ENCODE data around the gene DOK4. TPM values are rescaled to one million over a fixed set of nuclear protein-coding genes. Genes with fewer than 3 reads are reported as not detected.

The DOK4 gene
- total RNA-seq, 1 experiment from 2014 or later: 13.1 TPM

DNA sequence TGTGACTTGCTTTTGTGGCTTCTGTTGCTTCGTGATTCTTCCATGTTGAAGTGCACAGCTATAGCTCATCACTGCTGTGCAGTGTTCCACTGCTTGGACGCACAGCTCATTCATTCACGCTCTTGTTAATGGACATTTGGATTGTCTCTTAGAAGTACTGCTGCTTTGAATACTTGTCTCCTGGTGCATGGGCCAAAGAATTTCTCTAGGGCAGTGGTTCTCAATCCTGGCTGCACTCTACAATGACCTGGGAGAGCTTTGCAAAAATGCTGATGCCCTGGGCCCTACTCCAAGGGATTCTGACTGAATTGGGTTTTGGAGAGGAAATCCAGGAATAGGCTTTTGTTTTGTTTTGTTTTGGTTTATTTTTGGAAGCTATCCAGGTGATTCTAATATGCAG is 61.7 kb downstream of the DOK4 start:
- Histone ChIP-seq H4K8ac (replicated peaks; ENCODE audit: insufficient read length, low read depth, low read length) (no peak overlapping the region), H3K23ac (ENCODE audit: insufficient read length, low read depth, low read length) (no peak overlapping the region), H3K18ac (ENCODE audit: insufficient read length, low read depth, low read length) (no peak overlapping the region), H2AK5ac (ENCODE audit: insufficient read length, low read length) (no peak overlapping the region), H3K4ac (ENCODE audit: low read depth, low read length) (no peak overlapping the region), H4K91ac (ENCODE audit: insufficient read length, low read depth, low read length) (no peak overlapping the region), H2BK12ac (ENCODE audit: insufficient read length, low read depth, low read length) (no peak overlapping the region), H2AFZ (ENCODE audit: low read length) (no peak overlapping the region), H3K4me1 (ENCODE audit: insufficient read depth, low read length) (no peaks in the 10 kb centered on the region), H3T11ph (ENCODE audit: low read length) (no peak overlapping the region), H2BK5ac (ENCODE audit: insufficient read length, low read length) (no peak overlapping the region), H3K23me2 (ENCODE audit: insufficient read length, low read depth, low read length, poor library complexity, severe bottlenecking) (no peaks in the 10 kb centered on the region), H3K9ac (ENCODE audit: extremely low read depth, insufficient read length, low read length) (no peak overlapping the region), H4K5ac (ENCODE audit: insufficient read length, low read depth, low read length) (no peak overlapping the region), H4K20me1 (ENCODE audit: control insufficient read depth, insufficient read depth, insufficient read length) (no peaks in the 10 kb centered on the region), H3K79me1 (ENCODE audit: insufficient read depth, low read depth, low read length, poor library complexity, severe bottlenecking) (no peaks in the 10 kb centered on the region), H3K14ac (ENCODE audit: insufficient read depth, low read length) (no peak overlapping the region), H3K56ac (ENCODE audit: insufficient read length, low read depth, low read length) (no peak overlapping the region), H2BK120ac (ENCODE audit: low read depth, low read length, poor library complexity, severe bottlenecking) (no peak overlapping the region), H2BK20ac (ENCODE audit: low read depth, low read length, poor library complexity, severe bottlenecking) (no peak overlapping the region), H3K27me3 (ENCODE audit: insufficient read depth, low read length) (no peaks in the 10 kb centered on the region), H3K79me2 (ENCODE audit: insufficient read depth, low read length) (no peaks in the 10 kb centered on the region), H3K9me3 (ENCODE audit: control insufficient read depth, low read depth, low read length) (no peaks in the 10 kb centered on the region), H3K4me2 (ENCODE audit: insufficient read depth, insufficient read length, low read length) (no peak overlapping the region), H3K27ac (ENCODE audit: insufficient read length, low read depth, low read length) (no peak overlapping the region), H2BK15ac (ENCODE audit: low read depth, low read length) (no peak overlapping the region)
- whole genome bisulfite sequencing (ENCODE audit: extremely low coverage, insufficient read length, low lambda C conversion rate): no CpG with 5 or more reads among the region's 3 CpGs
- TF ChIP-seq, protein P1, sequence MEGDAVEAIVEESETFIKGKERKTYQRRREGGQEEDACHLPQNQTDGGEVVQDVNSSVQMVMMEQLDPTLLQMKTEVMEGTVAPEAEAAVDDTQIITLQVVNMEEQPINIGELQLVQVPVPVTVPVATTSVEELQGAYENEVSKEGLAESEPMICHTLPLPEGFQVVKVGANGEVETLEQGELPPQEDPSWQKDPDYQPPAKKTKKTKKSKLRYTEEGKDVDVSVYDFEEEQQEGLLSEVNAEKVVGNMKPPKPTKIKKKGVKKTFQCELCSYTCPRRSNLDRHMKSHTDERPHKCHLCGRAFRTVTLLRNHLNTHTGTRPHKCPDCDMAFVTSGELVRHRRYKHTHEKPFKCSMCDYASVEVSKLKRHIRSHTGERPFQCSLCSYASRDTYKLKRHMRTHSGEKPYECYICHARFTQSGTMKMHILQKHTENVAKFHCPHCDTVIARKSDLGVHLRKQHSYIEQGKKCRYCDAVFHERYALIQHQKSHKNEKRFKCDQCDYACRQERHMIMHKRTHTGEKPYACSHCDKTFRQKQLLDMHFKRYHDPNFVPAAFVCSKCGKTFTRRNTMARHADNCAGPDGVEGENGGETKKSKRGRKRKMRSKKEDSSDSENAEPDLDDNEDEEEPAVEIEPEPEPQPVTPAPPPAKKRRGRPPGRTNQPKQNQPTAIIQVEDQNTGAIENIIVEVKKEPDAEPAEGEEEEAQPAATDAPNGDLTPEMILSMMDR (conservative IDR thresholded peaks at IDR 0.05): no peak
- no peaks in the 10 kb centered on the region for H3K9me3 Mint-ChIP-seq
- H3K27ac Mint-ChIP-seq: no peak overlapping the region
- no peaks in the 10 kb centered on the region for H3K27me3 Mint-ChIP-seq (ENCODE audit: low read depth)
- no peak overlapping the region for H3K4me3 Mint-ChIP-seq
- H3K36me3 Mint-ChIP-seq (ENCODE audit: insufficient read depth in 1 of 3, low read depth in 3 of 3): peaks cover 10 to 21% (median 21%) of the 10 kb centered on the region in 3 experiments; a peak in 6 of 7 replicates
- no peak for DNase-seq
- peaks cover 6 to 7% of the 10 kb centered on the region in 2 experiments; a peak in 3 of 4 replicates for H3K4me1 Mint-ChIP-seq

Data from H9 (cell line).